ENCODE results near the gene PGC.

GRCh38 chr6:41732149-41732548 is 15.0 kb downstream of the PGC start:
- no peak for TF ChIP-seq POLR2A (IDR thresholded peaks at IDR 0.05)
- no peak for TF ChIP-seq CTCF (IDR thresholded peaks at IDR 0.05)
